IMR-90 (cell line): Measurements from ENCODE around the gene FGFRL1.

Experiments used
- BHLHE40 ChIP-seq: fragments of 150-350 bp; IDR thresholded peaks from 2 replicates; pipeline ENCODE4 v1.6.1; 2016; ENCODE audit warnings: mild to moderate bottlenecking, low read depth, low read length
- CHD1 ChIP-seq: IDR thresholded peaks from 2 replicates; pipeline ENCODE4 v1.6.1; 2012; ENCODE audit warnings: low read depth, low read length, improper control_type of control experiment
- NFE2L2 ChIP-seq: fragments of 150-350 bp; IDR thresholded peaks from 2 replicates; pipeline ENCODE4 v1.6.1; 2016; ENCODE audit warnings: low read depth, mild to moderate bottlenecking, low read length
- POLR2A ChIP-seq: IDR thresholded peaks from 2 replicates; pipeline ENCODE4 v1.6.1; 2012; ENCODE audit warnings: mild to moderate bottlenecking, low read depth, low read length
- RAD21 ChIP-seq: IDR thresholded peaks from 2 replicates; pipeline ENCODE4 v1.6.1; 2012; ENCODE audit warnings: low read length, improper control_type of control experiment
- RCOR1 ChIP-seq: IDR thresholded peaks from 2 replicates; pipeline ENCODE4 v1.6.1; 2012; ENCODE audit warnings: mild to moderate bottlenecking, low read length, improper control_type of control experiment; ENCODE audit not compliant: insufficient replicate concordance
- SMC3 ChIP-seq: fragments of 150-350 bp; IDR thresholded peaks from 2 replicates; pipeline ENCODE4 v1.6.1; 2016; ENCODE audit warnings: low read depth, mild to moderate bottlenecking, antibody characterized with exemption, low read length, moderate library complexity
- TF ChIP-seq, protein P1 (sequence below): conservative IDR thresholded peaks from 2 replicates; pipeline ENCODE4 v1.5.1; 2012; ENCODE audit warnings: mild to moderate bottlenecking, low read depth, low read length, improper control_type of control experiment
- TF ChIP-seq, protein P2 (sequence below): fragments of 150-350 bp; IDR thresholded peaks from 2 replicates; pipeline ENCODE4 v1.6.1; 2017; ENCODE audit warnings: mild to moderate bottlenecking, antibody characterized with exemption, low read length, low read depth
- TF ChIP-seq, protein P3 (sequence below): fragments of 150-350 bp; IDR thresholded peaks from 2 replicates; pipeline ENCODE4 v1.6.1; 2016; ENCODE audit warnings: low read depth, mild to moderate bottlenecking, low read length, moderate library complexity, borderline replicate concordance

DNA sequence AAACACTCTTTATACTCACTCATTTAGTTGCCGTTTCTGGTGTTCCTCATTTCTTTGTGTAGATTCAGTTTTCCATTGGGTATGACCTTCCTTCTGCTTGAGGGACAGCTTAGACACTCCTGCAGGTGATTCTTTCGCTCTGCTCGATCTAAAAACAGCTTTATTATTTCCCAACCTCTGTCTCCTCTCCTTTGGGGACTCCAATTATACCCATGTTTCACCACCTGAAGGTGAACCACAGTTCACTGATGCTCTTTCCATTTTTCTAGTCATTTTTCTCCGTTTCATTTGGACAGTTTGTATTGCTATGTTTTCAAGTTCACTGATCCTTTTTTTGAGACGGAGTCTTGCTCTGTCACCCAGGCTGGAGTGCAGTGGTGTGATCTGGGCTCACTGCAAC lies 4.6 kb upstream of the FGFRL1 start:
- TF ChIP-seq POLR2A: no peak
- TF ChIP-seq CHD1: no peak
- TF ChIP-seq, protein P1, sequence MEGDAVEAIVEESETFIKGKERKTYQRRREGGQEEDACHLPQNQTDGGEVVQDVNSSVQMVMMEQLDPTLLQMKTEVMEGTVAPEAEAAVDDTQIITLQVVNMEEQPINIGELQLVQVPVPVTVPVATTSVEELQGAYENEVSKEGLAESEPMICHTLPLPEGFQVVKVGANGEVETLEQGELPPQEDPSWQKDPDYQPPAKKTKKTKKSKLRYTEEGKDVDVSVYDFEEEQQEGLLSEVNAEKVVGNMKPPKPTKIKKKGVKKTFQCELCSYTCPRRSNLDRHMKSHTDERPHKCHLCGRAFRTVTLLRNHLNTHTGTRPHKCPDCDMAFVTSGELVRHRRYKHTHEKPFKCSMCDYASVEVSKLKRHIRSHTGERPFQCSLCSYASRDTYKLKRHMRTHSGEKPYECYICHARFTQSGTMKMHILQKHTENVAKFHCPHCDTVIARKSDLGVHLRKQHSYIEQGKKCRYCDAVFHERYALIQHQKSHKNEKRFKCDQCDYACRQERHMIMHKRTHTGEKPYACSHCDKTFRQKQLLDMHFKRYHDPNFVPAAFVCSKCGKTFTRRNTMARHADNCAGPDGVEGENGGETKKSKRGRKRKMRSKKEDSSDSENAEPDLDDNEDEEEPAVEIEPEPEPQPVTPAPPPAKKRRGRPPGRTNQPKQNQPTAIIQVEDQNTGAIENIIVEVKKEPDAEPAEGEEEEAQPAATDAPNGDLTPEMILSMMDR: no peak
- TF ChIP-seq SMC3: no peak
- TF ChIP-seq, protein P2, sequence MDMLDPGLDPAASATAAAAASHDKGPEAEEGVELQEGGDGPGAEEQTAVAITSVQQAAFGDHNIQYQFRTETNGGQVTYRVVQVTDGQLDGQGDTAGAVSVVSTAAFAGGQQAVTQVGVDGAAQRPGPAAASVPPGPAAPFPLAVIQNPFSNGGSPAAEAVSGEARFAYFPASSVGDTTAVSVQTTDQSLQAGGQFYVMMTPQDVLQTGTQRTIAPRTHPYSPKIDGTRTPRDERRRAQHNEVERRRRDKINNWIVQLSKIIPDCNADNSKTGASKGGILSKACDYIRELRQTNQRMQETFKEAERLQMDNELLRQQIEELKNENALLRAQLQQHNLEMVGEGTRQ: no peak
- TF ChIP-seq BHLHE40: no peak
- TF ChIP-seq RCOR1: no peak
- no peak for TF ChIP-seq RAD21
- TF ChIP-seq, protein P3, sequence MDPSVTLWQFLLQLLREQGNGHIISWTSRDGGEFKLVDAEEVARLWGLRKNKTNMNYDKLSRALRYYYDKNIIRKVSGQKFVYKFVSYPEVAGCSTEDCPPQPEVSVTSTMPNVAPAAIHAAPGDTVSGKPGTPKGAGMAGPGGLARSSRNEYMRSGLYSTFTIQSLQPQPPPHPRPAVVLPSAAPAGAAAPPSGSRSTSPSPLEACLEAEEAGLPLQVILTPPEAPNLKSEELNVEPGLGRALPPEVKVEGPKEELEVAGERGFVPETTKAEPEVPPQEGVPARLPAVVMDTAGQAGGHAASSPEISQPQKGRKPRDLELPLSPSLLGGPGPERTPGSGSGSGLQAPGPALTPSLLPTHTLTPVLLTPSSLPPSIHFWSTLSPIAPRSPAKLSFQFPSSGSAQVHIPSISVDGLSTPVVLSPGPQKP: no peak
- no peak for TF ChIP-seq NFE2L2
